ENCODE data around the gene DCAF17. TPM values are rescaled to one million over a fixed set of nuclear protein-coding genes. Genes with fewer than 3 reads are reported as not detected.

The DCAF17 gene
- total and polyA plus RNA-seq, 2 of the 13 experiments (the other 11 are each of a cell fraction or from before 2014, with no cell fraction given), result 13.7 to 30.0 TPM

DNA sequence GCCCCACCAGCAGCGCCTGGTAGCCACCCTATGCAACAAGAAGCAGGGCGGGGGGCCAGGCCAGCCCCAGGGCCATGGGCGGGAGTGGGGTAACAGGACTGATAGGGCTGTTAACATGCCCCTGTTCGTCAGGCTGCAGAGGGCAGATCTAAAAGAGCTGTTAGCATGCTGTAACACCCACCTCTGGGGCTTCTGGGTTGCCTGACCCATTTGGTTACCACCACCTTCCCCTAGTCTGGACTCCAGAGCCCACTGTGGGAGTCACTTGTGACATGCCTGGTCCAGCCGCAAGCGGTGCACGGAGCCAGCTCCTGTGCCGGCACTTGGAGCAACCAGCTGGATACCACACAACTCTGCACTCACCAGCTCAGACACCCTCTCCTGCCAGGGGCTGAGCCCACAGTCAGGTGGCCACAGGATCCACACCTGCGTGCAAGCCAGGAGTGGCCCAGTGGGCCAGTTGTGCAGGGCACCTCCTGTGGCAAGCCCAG, 2.3 kb upstream of the DCAF17 start:
- BruUV-seq (replicated peaks), result no TSS peak
- TF ChIP-seq ZNF350 (CRISPR knock-in tag; IDR thresholded peaks at IDR 0.05; ENCODE audit: borderline replicate concordance, low read depth) (peak; percentile 52; the same call in 1 of the 2 replicates), POLR2AphosphoS5 (IDR thresholded peaks at IDR 0.05; ENCODE audit: low read depth, low read length) (no peak), GABPB1 (CRISPR knock-in tag; IDR thresholded peaks at IDR 0.05) (peak; percentile 43; the same call in 1 of the 2 replicates), NRL (CRISPR knock-in tag; IDR thresholded peaks at IDR 0.05; ENCODE audit: borderline replicate concordance) (peak; percentile 69; the same call in 1 of the 2 replicates), AGO2 (optimal IDR thresholded peaks at IDR 0.05; ENCODE audit: low read depth, low read length) (peak; percentile 44), ZNF768 (CRISPR knock-in tag; IDR thresholded peaks at IDR 0.05) (peak; percentile 52; the same call in 1 of the 2 replicates), MZF1 (CRISPR knock-in tag; IDR thresholded peaks at IDR 0.05; ENCODE audit: borderline replicate concordance) (no peak; the same call in 1 of the 2 replicates)
- TF ChIP-seq, protein P1, sequence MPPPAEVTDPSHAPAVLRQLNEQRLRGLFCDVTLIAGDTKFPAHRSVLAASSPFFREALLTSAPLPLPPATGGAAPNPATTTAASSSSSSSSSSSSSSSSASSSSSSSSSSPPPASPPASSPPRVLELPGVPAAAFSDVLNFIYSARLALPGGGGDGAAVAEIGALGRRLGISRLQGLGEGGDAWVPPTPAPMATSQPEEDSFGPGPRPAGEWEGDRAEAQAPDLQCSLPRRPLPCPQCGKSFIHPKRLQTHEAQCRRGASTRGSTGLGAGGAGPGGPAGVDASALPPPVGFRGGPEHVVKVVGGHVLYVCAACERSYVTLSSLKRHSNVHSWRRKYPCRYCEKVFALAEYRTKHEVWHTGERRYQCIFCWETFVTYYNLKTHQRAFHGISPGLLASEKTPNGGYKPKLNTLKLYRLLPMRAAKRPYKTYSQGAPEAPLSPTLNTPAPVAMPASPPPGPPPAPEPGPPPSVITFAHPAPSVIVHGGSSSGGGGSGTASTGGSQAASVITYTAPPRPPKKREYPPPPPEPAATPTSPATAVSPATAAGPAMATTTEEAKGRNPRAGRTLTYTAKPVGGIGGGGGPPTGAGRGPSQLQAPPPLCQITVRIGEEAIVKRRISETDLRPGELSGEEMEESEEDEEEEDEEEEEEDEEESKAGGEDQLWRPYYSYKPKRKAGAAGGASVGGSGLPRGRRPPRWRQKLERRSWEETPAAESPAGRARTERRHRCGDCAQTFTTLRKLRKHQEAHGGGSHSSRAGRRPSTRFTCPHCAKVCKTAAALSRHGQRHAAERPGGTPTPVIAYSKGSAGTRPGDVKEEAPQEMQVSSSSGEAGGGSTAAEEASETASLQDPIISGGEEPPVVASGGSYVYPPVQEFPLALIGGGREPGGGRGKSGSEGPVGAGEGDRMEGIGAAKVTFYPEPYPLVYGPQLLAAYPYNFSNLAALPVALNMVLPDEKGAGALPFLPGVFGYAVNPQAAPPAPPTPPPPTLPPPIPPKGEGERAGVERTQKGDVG (CRISPR knock-in tag; IDR thresholded peaks at IDR 0.05; ENCODE audit: borderline replicate concordance), result peak; percentile 84; the same call in 1 of the 2 replicates
- TF ChIP-seq, protein P2, sequence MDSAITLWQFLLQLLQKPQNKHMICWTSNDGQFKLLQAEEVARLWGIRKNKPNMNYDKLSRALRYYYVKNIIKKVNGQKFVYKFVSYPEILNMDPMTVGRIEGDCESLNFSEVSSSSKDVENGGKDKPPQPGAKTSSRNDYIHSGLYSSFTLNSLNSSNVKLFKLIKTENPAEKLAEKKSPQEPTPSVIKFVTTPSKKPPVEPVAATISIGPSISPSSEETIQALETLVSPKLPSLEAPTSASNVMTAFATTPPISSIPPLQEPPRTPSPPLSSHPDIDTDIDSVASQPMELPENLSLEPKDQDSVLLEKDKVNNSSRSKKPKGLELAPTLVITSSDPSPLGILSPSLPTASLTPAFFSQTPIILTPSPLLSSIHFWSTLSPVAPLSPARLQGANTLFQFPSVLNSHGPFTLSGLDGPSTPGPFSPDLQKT (CRISPR knock-in tag; IDR thresholded peaks at IDR 0.05; ENCODE audit: borderline replicate concordance), result no peak
- TF ChIP-seq, protein P3, sequence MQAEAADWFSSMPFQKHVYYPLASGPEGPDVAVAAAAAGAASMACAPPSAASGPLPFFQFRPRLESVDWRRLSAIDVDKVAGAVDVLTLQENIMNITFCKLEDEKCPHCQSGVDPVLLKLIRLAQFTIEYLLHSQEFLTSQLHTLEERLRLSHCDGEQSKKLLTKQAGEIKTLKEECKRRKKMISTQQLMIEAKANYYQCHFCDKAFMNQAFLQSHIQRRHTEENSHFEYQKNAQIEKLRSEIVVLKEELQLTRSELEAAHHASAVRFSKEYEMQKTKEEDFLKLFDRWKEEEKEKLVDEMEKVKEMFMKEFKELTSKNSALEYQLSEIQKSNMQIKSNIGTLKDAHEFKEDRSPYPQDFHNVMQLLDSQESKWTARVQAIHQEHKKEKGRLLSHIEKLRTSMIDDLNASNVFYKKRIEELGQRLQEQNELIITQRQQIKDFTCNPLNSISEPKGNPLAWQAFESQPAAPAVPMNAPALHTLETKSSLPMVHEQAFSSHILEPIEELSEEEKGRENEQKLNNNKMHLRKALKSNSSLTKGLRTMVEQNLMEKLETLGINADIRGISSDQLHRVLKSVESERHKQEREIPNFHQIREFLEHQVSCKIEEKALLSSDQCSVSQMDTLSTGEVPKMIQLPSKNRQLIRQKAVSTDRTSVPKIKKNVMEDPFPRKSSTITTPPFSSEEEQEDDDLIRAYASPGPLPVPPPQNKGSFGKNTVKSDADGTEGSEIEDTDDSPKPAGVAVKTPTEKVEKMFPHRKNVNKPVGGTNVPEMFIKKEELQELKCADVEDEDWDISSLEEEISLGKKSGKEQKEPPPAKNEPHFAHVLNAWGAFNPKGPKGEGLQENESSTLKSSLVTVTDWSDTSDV (CRISPR knock-in tag; IDR thresholded peaks at IDR 0.05), result peak; percentile 31; the same call in 1 of the 2 replicates
- TF ChIP-seq, protein P4, sequence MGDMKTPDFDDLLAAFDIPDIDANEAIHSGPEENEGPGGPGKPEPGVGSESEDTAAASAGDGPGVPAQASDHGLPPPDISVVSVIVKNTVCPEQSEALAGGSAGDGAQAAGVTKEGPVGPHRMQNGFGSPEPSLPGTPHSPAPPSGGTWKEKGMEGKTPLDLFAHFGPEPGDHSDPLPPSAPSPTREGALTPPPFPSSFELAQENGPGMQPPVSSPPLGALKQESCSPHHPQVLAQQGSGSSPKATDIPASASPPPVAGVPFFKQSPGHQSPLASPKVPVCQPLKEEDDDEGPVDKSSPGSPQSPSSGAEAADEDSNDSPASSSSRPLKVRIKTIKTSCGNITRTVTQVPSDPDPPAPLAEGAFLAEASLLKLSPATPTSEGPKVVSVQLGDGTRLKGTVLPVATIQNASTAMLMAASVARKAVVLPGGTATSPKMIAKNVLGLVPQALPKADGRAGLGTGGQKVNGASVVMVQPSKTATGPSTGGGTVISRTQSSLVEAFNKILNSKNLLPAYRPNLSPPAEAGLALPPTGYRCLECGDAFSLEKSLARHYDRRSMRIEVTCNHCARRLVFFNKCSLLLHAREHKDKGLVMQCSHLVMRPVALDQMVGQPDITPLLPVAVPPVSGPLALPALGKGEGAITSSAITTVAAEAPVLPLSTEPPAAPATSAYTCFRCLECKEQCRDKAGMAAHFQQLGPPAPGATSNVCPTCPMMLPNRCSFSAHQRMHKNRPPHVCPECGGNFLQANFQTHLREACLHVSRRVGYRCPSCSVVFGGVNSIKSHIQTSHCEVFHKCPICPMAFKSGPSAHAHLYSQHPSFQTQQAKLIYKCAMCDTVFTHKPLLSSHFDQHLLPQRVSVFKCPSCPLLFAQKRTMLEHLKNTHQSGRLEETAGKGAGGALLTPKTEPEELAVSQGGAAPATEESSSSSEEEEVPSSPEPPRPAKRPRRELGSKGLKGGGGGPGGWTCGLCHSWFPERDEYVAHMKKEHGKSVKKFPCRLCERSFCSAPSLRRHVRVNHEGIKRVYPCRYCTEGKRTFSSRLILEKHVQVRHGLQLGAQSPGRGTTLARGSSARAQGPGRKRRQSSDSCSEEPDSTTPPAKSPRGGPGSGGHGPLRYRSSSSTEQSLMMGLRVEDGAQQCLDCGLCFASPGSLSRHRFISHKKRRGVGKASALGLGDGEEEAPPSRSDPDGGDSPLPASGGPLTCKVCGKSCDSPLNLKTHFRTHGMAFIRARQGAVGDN (CRISPR knock-in tag; IDR thresholded peaks at IDR 0.05), result peak; percentile 71

More for the DNA sequence above, 2.3 kb upstream of the DCAF17 start:
- DNase-seq (ENCODE audit: low spot score) (no peak), ATAC-seq (no peak), FAIRE-seq (no peak)
- peak overlapping the region; percentile 99 for H3K4me2 ChIP-seq (ENCODE audit: low read depth, low read length)
- H3K9me3 ChIP-seq (ENCODE audit: low read length), result no peaks in the 10 kb centered on the region
- H3K9ac ChIP-seq (ENCODE audit: insufficient read depth, low read depth, low read length), result peak overlapping the region; percentile 97; the same call in 1 of the 2 replicates
- peak overlapping the region in 1 of 3 experiments; percentile 90; a peak in 1 of 6 replicates for H3K4me3 ChIP-seq (replicated peaks in 1 of 3; ENCODE audit: insufficient read depth in 1 of 3, low read depth in 2 of 3, low read length in 3 of 3)
- no peaks in the 10 kb centered on the region; a peak in 1 of 5 replicates for H3K36me3 ChIP-seq (replicated peaks in 1 of 2; ENCODE audit: control insufficient read depth in 1 of 2, insufficient read depth in 2 of 2, low read length in 2 of 2)
- H3K27ac ChIP-seq (ENCODE audit: extremely low read length, insufficient read depth, low read length), result peak overlapping the region; percentile 87
- intact Hi-C loops (cut with micrococcal nuclease; ENCODE audit: unreplicated experiment), result loop anchor here (5.0 kb wide), 1 partner anchor 269 kb away; the partner anchor contains the start of gene TLK1
- WGBS (ENCODE audit: low lambda C conversion rate), result 92% methylated on average over 9 of the region's 9 CpGs
- ChIA-PET POLR2A (interaction anchor here (0.8 to 4.2 kb wide), 5 partner anchors 15 to 503 kb away, joined by 3 to 21 read pairs (median 4); partner anchors contain the start of gene GORASP2), CTCF (ENCODE audit: low intra/inter-chr PET ratio, low total read pairs) (no interaction called here)
- in situ Hi-C loops (cut with HindIII; ENCODE audit: extremely low pct_ligation_motif_present, low pct_unique_long_range_greater_than_20kb), result no loop called here
- peaks cover 62% of the 10 kb centered on the region for H3K4me1 ChIP-seq (ENCODE audit: insufficient read depth, low read length)
- no peaks in the 10 kb centered on the region; a peak in 1 of 5 replicates for H3K27me3 ChIP-seq (ENCODE audit: control insufficient read depth in 1 of 2, insufficient read depth in 2 of 2, low read length in 2 of 2)
- no peak overlapping the region for H2AFZ ChIP-seq (ENCODE audit: low read length)
- peaks cover 76% of the 10 kb centered on the region for H3K79me2 ChIP-seq (ENCODE audit: insufficient read depth, low read length)
- no peaks in the 10 kb centered on the region for H4K20me1 ChIP-seq (ENCODE audit: insufficient read depth, low read length)
